Fibroblast of the aortic adventitia (primary cell): ENCODE results near the gene ZNF14. TPM values are rescaled to one million over a fixed set of nuclear protein-coding genes. Genes with fewer than 3 reads are reported as not detected.
"Not testable (repeated sequence)": the region's sequence is repeated elsewhere in the genome, so short reads cannot be mapped to it uniquely, and the experiment has no call there.

ENCODE experiments used
- DNase-seq: peaks from one replicate; pipeline ENCODE4 v3.0.0-alpha.2; 2010; ENCODE audit warnings: low read depth
- H3K4me3 ChIP-seq: 2 replicates; pipeline ENCODE4 v1.5.1; 2011; ENCODE audit warnings: low read depth, mild to moderate bottlenecking, control low read depth, low read length, moderate library complexity
- total RNA-seq: library from RNA; depleted of rRNA; stranded (reverse); fragments of >200 nt; gene quantifications from 2 replicates; pipeline ENCODE4 v1.2.3, GENCODE V29; 2012; ENCODE audit warnings: low replicate concordance
- TF ChIP-seq, protein P1 (sequence below): IDR thresholded peaks from 2 replicates; pipeline ENCODE4 v1.5.1; 2011; ENCODE audit warnings: mild to moderate bottlenecking, low read length, control low read depth, inconsistent platforms; ENCODE audit not compliant: insufficient read depth

The ZNF14 gene
- total RNA-seq, 1 donor = 4.6 TPM

- no peak for DNase-seq
- TF ChIP-seq, protein P1, sequence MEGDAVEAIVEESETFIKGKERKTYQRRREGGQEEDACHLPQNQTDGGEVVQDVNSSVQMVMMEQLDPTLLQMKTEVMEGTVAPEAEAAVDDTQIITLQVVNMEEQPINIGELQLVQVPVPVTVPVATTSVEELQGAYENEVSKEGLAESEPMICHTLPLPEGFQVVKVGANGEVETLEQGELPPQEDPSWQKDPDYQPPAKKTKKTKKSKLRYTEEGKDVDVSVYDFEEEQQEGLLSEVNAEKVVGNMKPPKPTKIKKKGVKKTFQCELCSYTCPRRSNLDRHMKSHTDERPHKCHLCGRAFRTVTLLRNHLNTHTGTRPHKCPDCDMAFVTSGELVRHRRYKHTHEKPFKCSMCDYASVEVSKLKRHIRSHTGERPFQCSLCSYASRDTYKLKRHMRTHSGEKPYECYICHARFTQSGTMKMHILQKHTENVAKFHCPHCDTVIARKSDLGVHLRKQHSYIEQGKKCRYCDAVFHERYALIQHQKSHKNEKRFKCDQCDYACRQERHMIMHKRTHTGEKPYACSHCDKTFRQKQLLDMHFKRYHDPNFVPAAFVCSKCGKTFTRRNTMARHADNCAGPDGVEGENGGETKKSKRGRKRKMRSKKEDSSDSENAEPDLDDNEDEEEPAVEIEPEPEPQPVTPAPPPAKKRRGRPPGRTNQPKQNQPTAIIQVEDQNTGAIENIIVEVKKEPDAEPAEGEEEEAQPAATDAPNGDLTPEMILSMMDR = no peak
- H3K4me3 ChIP-seq = no peak overlapping the region
Observed at GRCh38 chr19:19686580-19686979, 46.3 kb downstream of the ZNF14 start.

GRCh38 chr19:19686119-19686518 lies 46.8 kb downstream of the ZNF14 start:
- not testable (repeated sequence) for DNase-seq, H3K4me3 ChIP-seq

GRCh38 chr19:19679176-19680073 lies 53.5 kb downstream of the ZNF14 start:
- DNase-seq = no peak
- TF ChIP-seq, protein P1 = no peak
- H3K4me3 ChIP-seq = no peak overlapping the region

- no peak for DNase-seq
- no peak overlapping the region for H3K4me3 ChIP-seq
- TF ChIP-seq, protein P1 = no peak
Observed at GRCh38 chr19:19677579-19677978, 55.3 kb downstream of the ZNF14 start.

DNA sequence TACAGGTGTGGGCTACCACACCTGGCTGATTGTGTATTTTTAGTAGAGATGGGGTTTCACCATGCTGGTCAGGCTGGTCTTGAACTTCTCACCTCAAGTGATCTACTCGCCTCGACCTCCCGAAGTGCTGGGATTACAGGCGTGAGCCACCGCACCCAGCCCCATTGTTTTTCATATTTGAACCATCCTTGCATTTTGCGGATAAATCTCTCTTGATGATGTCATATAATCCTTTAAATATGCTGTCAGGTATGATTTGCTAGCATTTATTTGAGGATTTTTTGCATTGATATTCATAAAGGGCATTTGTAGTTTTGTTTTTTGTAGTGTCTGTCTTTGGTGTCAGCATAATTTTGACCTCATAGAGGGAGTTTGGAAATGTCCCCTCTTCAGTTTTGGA lies 58.6 kb downstream of the ZNF14 start:
- TF ChIP-seq, protein P1 = no peak
- no peak for DNase-seq
- H3K4me3 ChIP-seq = no peak overlapping the region

DNA sequence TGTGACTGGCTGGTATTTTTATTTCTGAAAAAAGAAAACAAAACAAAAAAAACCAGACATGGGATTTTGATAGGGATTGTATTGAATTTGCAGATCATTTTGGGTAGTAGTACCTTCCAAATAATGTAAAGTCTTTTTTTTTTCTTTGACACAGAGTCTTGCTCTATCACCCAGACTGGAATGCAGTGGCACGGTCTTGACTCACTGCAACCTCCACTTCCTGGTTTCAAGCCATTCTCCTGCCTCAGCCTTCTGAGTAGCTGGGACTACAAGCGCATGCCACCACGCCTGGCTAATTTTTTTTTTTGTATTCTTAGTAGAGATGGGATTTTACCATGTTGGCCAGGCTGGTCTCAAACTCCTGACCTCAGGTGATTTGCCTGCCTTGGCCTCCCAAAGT lies 60.1 kb downstream of the ZNF14 start:
- TF ChIP-seq, protein P1 = no peak
- DNase-seq = no peak
- H3K4me3 ChIP-seq = no peak overlapping the region

DNA sequence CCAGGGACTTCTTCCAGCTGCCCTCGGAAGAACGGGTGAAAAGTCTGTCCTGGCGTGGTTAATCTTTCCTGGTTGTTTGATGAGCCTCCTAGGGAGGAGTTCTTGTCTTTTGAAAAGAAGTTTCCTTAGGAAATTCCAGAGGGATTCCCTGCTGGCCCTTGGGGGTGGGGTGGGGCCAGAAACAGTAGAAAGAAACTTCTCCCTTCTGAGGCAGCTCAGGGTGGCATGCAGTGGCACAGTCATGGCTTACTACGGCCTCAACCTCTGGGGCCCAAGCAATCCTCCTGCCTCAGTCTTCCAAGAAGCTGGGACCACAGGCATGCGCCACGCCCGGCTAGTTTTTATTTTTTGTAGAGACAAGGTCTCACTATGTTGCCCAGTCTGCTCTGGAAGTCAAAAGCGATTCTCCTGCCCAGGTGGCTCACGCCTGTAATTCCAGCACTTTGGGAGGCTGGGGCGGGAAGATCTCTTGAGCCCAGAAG lies 62.8 kb downstream of the ZNF14 start:
- H3K4me3 ChIP-seq = peak overlapping the region; percentile 87
- no peak for DNase-seq
- TF ChIP-seq, protein P1 = no peak
